NCI-H2107 (cell line): ENCODE data around the gene SCUBE1.

Source experiments
- DNase-seq: peaks from one replicate; lab custom pipeline; 2025; lab: John Stamatoyannopoulos, UW

SCUBE1 gene

GRCh38 chr22:43198936-43199335 is 144.2 kb downstream of the SCUBE1 start:
- no peak for DNase-seq

- no peak for DNase-seq
These were observed 145.0 kb downstream of the SCUBE1 start for GRCh38 chr22:43198126-43198525.

- no peak for DNase-seq
These were observed 145.8 kb downstream of the SCUBE1 start for GRCh38 chr22:43197271-43197941.

- DNase-seq = no peak
These were observed 151.3 kb downstream of the SCUBE1 start for GRCh38 chr22:43191831-43192230.

- no peak for DNase-seq
These were observed 154.2 kb downstream of the SCUBE1 start for GRCh38 chr22:43188829-43189545.

- peak; percentile 81 for DNase-seq
These were observed 155.7 kb downstream of the SCUBE1 start for GRCh38 chr22:43187171-43188099.

- DNase-seq = no peak
These were observed 156.7 kb downstream of the SCUBE1 start, which contains the start of gene TTLL12 for GRCh38 chr22:43186272-43187170. Gene TTLL12 (minus strand): TSS chr22:43187134. CDS start chr22:43187069, 65 bp downstream.

- DNase-seq = no peak
These were observed 157.3 kb downstream of the SCUBE1 start for GRCh38 chr22:43185860-43186261.

- no peak for DNase-seq
These were observed 159.5 kb downstream of the SCUBE1 start for GRCh38 chr22:43183496-43184277.

GRCh38 chr22:43182726-43183125 is 160.4 kb downstream of the SCUBE1 start:
- DNase-seq = no peak

GRCh38 chr22:43182118-43182517 is 161.1 kb downstream of the SCUBE1 start:
- no peak for DNase-seq

GRCh38 chr22:43181321-43182076 is 161.7 kb downstream of the SCUBE1 start:
- no peak for DNase-seq

- no peak for DNase-seq
These were observed 162.5 kb downstream of the SCUBE1 start for GRCh38 chr22:43180670-43181069.

- no peak for DNase-seq
These were observed 163.3 kb downstream of the SCUBE1 start for GRCh38 chr22:43179911-43180195.

GRCh38 chr22:43179146-43179910 is 163.8 kb downstream of the SCUBE1 start:
- DNase-seq = no peak

- no peak for DNase-seq
These were observed 165.7 kb downstream of the SCUBE1 start for GRCh38 chr22:43177479-43177878.

- DNase-seq = no peak
These were observed 167.1 kb downstream of the SCUBE1 start for GRCh38 chr22:43176090-43176489.

- no peak for DNase-seq
These were observed 168.1 kb downstream of the SCUBE1 start for GRCh38 chr22:43174941-43175531.
